A549 (cell line): ENCODE measurements around the gene ZSWIM3.

Source experiments
- CBX2 ChIP-seq: fragments of 200-600 bp; sonication (generic); IDR thresholded peaks from 2 replicates; pipeline ENCODE4 v1.6.1; 2016; ENCODE audit warnings: low read depth, mild to moderate bottlenecking, borderline replicate concordance
- CHD2 ChIP-seq: fragments of 150-350 bp; IDR thresholded peaks from 2 replicates; pipeline ENCODE4 v1.6.1; 2014; ENCODE audit warnings: low read length; ENCODE audit not compliant: partially characterized antibody
- EP300 ChIP-seq, 2 experiments: fragments of >200 bp; sonication (Bioruptor Twin); formaldehyde crosslinking; IDR thresholded peaks; 2 replicates in 1 of 2; 3 replicates in 1 of 2; pipeline ENCODE4 v1.6.1; 2016 to 2017
- MYC ChIP-seq: IDR thresholded peaks from 2 replicates; pipeline ENCODE4 v1.6.1; 2012; ENCODE audit warnings: mild to moderate bottlenecking, inconsistent platforms, low read length, improper control_type of control experiment, borderline replicate concordance
- POLR2A ChIP-seq: IDR thresholded peaks from 2 replicates; pipeline ENCODE4 v1.6.1; 2012; ENCODE audit warnings: mild to moderate bottlenecking, low read length
- RAD21 ChIP-seq, 2 experiments: fragments of >200 bp in 1 of 2; sonication (Bioruptor Twin) in 1 of 2; formaldehyde crosslinking in 1 of 2; IDR thresholded peaks in 1 of 2; conservative IDR thresholded peaks in 1 of 2; 2 replicates in 1 of 2; 3 replicates in 1 of 2; pipeline ENCODE4 v1.6.1; 2012 to 2018; ENCODE audit warnings: inconsistent platforms in 1 of 2
- RCOR1 ChIP-seq: fragments of 150-350 bp; IDR thresholded peaks from 2 replicates; pipeline ENCODE4 v1.6.1; 2014; ENCODE audit warnings: antibody characterized with exemption, low read length, low read depth
- RFX5 ChIP-seq: fragments of 450-650 bp; IDR thresholded peaks from 2 replicates; pipeline ENCODE4 v1.7.1; 2014; ENCODE audit warnings: antibody characterized with exemption, mild to moderate bottlenecking, moderate library complexity
- TF ChIP-seq, protein P1 (sequence below): fragments of >200 bp; sonication (Bioruptor Twin); formaldehyde crosslinking; IDR thresholded peaks from 3 replicates; pipeline ENCODE4 v1.5.1; 2016
- TF ChIP-seq, protein P2 (sequence below): fragments of 450-650 bp; IDR thresholded peaks from 2 replicates; pipeline ENCODE4 v1.6.1; 2014; ENCODE audit warnings: antibody characterized with exemption
- TF ChIP-seq, protein P3 (sequence below): fragments of 150-350 bp; IDR thresholded peaks from 2 replicates; pipeline ENCODE4 v1.6.1; 2014; ENCODE audit warnings: low read depth, mild to moderate bottlenecking, low read length

DNA sequence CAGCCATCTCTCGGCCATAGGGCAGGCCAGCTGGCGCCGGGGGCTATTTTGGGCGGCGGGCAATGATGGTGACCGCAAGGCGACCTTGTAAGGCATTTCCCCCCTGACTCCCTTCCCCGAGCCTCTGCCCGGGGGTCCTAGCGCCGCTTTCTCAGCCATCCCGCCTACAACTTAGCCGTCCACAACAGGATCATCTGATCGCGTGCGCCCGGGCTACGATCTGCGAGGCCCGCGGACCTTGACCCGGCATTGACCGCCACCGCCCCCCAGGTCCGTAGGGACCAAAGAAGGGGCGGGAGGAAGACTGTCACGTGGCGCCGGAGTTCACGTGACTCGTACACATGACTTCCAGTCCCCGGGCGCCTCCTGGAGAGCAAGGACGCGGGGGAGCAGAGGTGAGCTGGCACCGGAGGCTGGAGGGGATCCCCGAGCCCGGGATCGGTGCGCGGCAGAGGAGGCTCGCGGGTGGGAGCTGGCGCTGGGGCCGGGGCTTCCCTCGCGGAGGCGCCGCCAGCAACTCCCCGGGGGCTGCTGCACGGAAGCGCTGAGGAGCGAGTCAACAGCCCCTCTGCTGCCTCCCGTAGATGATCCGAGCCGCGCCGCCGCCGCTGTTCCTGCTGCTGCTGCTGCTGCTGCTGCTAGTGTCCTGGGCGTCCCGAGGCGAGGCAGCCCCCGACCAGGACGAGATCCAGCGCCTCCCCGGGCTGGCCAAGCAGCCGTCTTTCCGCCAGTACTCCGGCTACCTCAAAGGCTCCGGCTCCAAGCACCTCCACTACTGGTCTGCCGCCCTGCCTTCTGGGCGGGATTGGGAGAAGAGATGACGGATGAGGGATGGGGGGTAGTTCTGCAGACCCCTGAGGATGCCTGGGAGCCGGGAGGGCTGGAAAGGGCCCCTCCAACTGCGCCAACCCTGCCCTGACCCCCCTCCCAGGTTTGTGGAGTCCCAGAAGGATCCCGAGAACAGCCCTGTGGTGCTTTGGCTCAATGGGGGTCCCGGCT, 33.9 kb downstream of the ZSWIM3 start, which contains the start of the genes CTSA and NEURL2:
- TF ChIP-seq, protein P1, sequence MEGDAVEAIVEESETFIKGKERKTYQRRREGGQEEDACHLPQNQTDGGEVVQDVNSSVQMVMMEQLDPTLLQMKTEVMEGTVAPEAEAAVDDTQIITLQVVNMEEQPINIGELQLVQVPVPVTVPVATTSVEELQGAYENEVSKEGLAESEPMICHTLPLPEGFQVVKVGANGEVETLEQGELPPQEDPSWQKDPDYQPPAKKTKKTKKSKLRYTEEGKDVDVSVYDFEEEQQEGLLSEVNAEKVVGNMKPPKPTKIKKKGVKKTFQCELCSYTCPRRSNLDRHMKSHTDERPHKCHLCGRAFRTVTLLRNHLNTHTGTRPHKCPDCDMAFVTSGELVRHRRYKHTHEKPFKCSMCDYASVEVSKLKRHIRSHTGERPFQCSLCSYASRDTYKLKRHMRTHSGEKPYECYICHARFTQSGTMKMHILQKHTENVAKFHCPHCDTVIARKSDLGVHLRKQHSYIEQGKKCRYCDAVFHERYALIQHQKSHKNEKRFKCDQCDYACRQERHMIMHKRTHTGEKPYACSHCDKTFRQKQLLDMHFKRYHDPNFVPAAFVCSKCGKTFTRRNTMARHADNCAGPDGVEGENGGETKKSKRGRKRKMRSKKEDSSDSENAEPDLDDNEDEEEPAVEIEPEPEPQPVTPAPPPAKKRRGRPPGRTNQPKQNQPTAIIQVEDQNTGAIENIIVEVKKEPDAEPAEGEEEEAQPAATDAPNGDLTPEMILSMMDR, result no peak
- TF ChIP-seq EP300 (IDR thresholded peaks at IDR 0.05) (no peak), POLR2A (no peak; the same call in 1 of the 2 replicates), CHD2 (no peak), MYC (no peak), RCOR1 (no peak), CBX2 (no peak), RFX5 (no peak), RAD21 (conservative IDR thresholded peaks at IDR 0.05 in 1 of 2, IDR thresholded peaks at IDR 0.05 in 1 of 2) (0 out of 5 replicates have a peak, but pooled peaks of 1 of the 2 experiments have one; percentile 18)
- TF ChIP-seq, protein P2, sequence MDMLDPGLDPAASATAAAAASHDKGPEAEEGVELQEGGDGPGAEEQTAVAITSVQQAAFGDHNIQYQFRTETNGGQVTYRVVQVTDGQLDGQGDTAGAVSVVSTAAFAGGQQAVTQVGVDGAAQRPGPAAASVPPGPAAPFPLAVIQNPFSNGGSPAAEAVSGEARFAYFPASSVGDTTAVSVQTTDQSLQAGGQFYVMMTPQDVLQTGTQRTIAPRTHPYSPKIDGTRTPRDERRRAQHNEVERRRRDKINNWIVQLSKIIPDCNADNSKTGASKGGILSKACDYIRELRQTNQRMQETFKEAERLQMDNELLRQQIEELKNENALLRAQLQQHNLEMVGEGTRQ, result peak; percentile 99
- TF ChIP-seq, protein P3, sequence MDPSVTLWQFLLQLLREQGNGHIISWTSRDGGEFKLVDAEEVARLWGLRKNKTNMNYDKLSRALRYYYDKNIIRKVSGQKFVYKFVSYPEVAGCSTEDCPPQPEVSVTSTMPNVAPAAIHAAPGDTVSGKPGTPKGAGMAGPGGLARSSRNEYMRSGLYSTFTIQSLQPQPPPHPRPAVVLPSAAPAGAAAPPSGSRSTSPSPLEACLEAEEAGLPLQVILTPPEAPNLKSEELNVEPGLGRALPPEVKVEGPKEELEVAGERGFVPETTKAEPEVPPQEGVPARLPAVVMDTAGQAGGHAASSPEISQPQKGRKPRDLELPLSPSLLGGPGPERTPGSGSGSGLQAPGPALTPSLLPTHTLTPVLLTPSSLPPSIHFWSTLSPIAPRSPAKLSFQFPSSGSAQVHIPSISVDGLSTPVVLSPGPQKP, result no peak
